A549 (cell line): ENCODE results near the gene CACNA1E.

Experiments
- BHLHE40 ChIP-seq: IDR thresholded peaks from 2 replicates; pipeline ENCODE4 v1.6.1; 2012; ENCODE audit warnings: low read depth, low read length, inconsistent platforms
- CEBPB ChIP-seq, 2 experiments: fragments of >200 bp in 1 of 2; sonication (Bioruptor Twin) in 1 of 2; formaldehyde crosslinking in 1 of 2; IDR thresholded peaks; 2 replicates each; pipeline ENCODE4 v1.6.1; 2012 to 2016
- CTCF ChIP-seq: fragments of >200 bp; sonication (Bioruptor Twin); formaldehyde crosslinking; IDR thresholded peaks from 3 replicates; pipeline ENCODE4 v1.5.1; 2016
- ELK1 ChIP-seq: fragments of 150-350 bp; IDR thresholded peaks from 2 replicates; pipeline ENCODE4 v1.6.1; 2014; ENCODE audit warnings: low read depth, mild to moderate bottlenecking, low read length
- EP300 ChIP-seq, 2 experiments: fragments of >200 bp; sonication (Bioruptor Twin); formaldehyde crosslinking; IDR thresholded peaks; 2 replicates in 1 of 2; 3 replicates in 1 of 2; pipeline ENCODE4 v1.6.1; 2016 to 2017
- ESRRA ChIP-seq: fragments of 150-350 bp; IDR thresholded peaks from 2 replicates; pipeline ENCODE4 v1.6.1; 2014; ENCODE audit warnings: mild to moderate bottlenecking, low read length, borderline replicate concordance
- KDM1A ChIP-seq: fragments of 200-600 bp; sonication (generic); IDR thresholded peaks from 2 replicates; pipeline ENCODE4 v1.6.1; 2016; ENCODE audit warnings: low read depth, mild to moderate bottlenecking
- MYC ChIP-seq: IDR thresholded peaks from 2 replicates; pipeline ENCODE4 v1.6.1; 2012; ENCODE audit warnings: mild to moderate bottlenecking, inconsistent platforms, low read length, improper control_type of control experiment, borderline replicate concordance
- PHF8 ChIP-seq: fragments of 200-600 bp; sonication (generic); IDR thresholded peaks from 2 replicates; pipeline ENCODE4 v1.6.1; 2016; ENCODE audit warnings: low read depth, mild to moderate bottlenecking, antibody characterized with exemption, moderate library complexity, borderline replicate concordance
- POLR2A ChIP-seq: IDR thresholded peaks from 2 replicates; pipeline ENCODE4 v1.6.1; 2012; ENCODE audit warnings: mild to moderate bottlenecking, low read length
- REST ChIP-seq: fragments of 200-600 bp; sonication (generic); IDR thresholded peaks from 2 replicates; pipeline ENCODE4 v1.6.1; 2016; ENCODE audit warnings: antibody characterized with exemption, mild to moderate bottlenecking, moderate library complexity
- USF2 ChIP-seq: fragments of 450-650 bp; IDR thresholded peaks from 2 replicates; pipeline ENCODE4 v1.6.1; 2014; ENCODE audit warnings: antibody characterized with exemption

GRCh38 chr1:181816608-181817007, 333.3 kb downstream of the CACNA1E start:
- TF ChIP-seq USF2, result no peak
- no peak for TF ChIP-seq BHLHE40
- TF ChIP-seq CTCF, result no peak
- TF ChIP-seq ELK1, result no peak
- no peak for TF ChIP-seq ESRRA
- TF ChIP-seq EP300 (IDR thresholded peaks at IDR 0.05), result no peak
- TF ChIP-seq PHF8, result no peak
- no peak for TF ChIP-seq REST
- TF ChIP-seq MYC, result no peak
- no peak for TF ChIP-seq KDM1A
- TF ChIP-seq POLR2A, result no peak
- no peak for TF ChIP-seq CEBPB (IDR thresholded peaks at IDR 0.05)
